ENCODE data around the gene SATB1.

Gene SATB1

DNA sequence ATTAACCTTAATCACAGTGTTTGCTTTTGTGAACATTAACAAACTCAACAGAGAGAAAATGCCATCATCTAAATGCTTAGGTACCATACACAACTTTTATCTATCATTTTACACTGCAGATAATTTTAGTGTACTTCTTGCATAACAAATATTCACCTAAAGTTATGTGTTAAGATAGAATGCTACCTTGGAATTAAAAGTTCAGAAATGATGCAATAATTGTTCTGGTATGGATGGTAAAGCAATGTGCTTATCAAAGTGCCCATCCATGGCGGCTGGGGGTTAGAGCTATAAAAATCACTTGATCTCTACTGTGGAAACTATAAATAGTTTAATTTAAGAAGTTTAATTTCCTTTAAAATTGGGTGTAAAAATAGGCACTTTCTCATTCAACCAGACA lies 28.7 kb downstream of the SATB1 start:
- no peak for DNase-seq

DNA sequence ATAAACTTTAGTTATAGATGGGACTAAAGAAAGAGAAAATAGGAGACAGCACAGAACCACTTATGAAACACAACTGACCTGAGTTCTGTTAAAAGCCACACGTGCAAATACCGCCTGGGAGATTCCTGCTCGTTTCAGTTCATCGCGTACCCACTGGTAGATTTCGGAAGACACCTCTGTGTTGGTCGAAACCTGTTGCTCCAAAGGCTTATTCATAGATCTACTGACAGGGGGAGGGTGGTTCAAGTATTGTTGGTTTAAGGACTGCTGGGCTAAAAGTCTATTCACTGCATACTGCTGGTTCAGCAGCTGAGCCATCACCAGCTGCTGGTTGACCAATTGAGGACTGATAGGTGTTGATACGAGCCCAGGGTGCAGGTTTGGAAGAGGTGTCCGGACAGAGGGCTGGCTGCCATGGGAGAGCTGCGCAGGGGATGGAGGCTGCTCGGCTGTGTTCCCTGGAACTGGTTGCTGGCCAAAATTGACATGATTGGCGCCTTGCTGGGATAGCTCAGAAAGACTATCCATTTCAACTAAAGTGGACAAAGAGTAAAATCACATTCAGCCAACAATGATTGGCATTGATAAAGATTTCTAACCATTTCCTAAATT lies 30.6 kb downstream of the SATB1 start:
- no peak for DNase-seq

DNA sequence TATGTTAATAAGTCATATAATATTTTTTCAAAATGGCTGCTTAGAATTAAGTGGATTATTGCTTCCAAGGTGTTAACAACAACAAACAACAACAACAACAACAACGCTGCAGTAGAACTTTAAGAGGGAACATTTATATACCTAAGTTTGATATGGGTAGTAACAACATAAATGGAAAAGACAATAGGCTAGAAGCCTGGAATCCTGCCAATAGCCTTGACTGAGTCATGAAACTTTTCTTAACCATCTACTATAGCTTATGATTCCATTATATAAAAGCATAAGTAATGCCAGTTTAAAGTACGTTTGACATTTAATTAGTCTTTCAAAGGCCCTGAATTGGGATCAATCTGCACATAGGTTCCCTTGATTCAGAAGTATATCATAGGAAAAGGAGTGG lies 31.2 kb downstream of the SATB1 start:
- no peak for DNase-seq

DNA sequence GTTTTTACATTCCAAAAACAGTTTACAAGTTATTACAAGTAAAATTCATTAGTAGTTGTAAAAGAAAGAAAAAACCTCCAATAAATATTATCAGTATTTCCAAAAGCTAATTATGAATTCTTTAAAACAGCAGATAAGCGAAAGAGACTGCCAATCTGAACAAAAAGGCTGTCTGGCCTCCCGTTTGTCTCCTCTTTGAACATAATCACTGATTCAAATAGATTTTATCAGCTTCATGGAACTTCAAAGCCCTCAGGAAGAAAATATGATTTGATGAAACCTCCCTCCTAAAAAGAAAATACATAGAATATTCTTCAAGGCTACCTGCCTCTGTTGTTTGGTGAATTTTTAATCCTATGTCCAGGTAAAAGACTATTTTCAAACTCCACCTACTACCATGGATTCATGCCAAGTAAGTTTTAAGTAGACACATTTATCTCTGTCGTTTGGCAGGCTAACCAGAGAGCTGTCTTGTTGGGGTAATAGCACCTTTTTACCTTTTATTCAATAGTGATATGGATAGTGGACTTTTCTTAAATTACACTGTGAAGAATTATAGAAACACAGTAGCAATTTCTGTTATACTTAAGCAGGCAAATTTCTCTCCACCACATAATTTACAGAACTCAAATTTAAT lies 35.0 kb downstream of the SATB1 start:
- DNase-seq: no peak

DNA sequence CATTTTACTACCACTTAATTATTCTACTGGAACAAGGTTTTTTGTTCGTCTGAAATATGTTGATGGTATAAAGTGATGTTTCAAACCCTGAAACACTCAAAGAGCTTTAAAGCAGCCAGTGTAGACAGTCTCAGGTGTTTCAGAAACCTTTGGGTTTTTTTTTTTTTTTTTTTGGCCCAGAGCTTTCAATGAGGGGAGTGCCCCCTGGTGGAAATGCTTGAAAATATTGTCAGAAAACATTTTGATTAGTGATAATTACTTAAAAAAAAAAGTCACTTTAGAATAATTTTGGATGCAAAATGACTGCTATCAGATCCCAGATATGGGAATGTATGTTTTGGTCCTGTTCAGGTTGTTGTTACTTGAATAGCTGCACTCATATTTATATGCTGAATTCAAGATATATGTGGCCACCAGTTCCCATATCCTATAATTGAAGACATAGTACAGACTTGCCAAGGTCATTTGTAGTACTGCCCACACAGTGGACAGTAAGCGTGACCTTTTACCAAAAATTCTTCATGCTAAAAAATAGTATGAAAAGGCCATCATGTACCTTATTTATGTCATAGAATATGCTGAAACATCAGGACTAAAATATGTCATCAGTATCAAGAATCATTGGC lies 35.9 kb downstream of the SATB1 start:
- DNase-seq: peak; percentile 50

DNA sequence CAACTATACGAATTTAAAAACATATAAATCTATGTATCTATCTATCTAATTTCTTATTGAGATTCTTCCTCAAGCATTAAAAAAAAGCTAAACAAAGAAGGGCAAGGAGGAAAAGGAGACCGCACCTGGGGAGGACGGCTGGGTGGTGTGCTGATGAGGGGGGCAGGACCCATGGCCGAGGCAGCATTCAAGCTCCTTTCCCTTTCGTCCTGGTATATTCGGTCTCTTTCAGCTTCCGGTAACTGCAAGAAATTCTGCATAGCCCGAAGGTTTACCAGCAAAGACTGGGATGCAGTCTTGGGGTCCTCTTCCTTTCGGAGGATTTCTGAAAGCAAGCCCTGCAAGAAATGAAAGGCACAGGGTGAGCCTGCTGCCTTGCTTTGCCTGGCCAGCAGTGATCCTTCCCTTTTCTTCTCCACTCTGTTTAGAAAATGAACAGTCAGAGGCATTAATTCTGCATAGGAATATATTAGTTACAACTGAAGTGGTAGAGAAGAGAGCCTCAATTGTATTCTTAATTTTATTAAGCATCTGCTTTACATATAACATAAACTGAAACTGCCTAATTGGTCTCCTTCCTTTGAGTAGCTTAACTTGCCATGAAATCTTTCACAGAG lies 38.8 kb downstream of the SATB1 start:
- no peak for DNase-seq

DNA sequence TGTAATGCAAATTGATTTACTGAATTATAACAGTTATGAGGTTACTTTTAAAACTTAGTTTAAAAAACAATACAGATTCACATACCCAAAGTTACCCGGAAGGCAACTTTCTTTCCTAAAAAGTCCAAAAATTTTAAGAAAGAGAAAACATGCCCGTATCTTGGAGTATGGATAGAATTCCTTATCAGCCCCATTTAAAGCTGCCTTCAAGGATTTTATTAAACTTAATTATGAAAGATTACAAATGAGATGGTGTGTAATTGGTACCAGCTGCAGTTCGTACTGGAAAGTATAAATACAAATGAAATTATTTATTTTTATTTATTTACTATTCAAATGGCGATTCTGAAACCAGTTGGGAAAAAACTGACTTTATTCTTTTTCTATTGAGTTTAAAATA lies 39.4 kb downstream of the SATB1 start:
- no peak for DNase-seq

DNA sequence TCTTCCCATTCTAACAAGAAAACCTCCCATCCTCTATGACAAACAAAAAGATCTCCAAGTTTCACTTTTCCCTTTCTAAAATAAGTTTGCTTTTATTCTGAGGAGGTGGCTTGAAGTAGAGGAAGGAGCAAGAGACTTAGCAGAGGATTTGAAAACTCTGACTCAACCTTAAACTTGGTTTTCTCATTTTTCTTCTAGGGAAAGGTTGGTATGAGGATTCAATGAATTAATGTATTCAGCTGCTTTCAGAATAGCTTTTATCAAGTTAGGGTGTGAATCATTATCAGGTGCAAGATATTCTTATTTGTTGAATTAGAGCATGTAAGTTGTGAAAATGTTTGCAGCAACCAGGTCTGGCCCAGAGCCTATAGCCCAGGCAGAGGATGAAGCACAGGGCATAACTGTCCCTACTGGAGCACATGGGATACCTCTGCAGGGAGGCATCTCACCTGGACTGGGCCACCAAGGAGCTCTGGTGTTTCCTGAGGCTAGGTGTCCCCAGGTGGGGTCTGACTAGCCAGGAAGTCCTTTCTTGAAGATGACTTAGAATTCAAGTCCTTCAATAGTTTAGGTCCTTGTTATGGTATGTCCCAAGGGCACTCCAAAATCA lies 42.3 kb downstream of the SATB1 start:
- DNase-seq: no peak

DNA sequence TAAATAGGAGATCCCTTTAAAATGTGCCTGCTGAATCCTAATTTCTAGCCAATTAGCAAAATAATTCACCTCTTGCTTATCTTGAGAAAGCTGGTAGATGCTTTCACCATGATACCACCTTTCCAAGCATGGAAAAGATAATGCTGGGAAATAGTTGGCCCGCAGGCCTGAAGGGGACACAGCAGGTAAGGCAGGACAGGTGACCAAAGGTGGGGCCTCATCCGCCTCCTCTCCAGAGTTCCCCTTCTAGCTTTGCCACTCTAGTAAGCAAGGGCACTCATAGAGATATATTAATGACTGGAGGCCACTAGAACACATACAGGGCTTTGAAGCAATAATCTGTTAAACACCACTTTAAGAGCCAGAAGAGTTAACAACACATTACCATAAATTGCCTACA lies 45.5 kb downstream of the SATB1 start:
- DNase-seq: no peak

DNA sequence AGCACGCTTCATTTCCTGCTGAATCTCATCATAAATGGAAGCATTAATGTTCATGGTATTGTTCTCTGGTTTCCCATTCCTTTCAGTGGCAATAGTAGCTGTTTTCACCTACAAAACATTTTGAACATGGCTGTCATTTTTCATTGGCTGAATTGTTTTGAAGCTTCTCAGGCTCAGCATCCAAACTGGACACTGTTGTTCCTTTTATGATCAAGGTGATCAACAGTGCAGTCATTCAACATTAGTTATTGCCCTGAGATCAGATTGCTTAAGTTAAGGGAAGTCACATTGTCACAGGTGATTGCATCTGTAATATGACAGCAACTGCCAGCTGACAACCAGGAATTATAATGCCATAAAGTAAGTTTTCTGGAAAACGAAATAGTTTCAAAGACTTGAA lies 46.9 kb downstream of the SATB1 start:
- no peak for DNase-seq

DNA sequence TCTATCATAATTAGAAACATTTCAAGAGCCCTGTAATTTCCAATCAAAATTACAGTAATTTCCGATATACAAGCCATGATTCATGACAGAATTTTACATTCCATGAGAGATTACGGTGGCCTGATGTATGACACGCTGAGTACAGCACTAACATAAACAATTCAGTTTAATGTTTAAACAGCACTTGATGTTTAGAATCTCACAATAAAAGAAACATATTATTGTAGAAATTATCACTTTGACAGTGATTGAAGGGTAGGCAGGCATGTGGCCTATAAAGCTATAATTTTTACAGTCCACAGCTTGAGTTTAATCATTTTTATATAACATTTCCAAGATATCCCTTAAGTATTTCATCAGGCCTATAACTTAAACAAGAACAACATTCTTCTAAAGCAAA lies 48.5 kb downstream of the SATB1 start:
- DNase-seq: no peak

DNA sequence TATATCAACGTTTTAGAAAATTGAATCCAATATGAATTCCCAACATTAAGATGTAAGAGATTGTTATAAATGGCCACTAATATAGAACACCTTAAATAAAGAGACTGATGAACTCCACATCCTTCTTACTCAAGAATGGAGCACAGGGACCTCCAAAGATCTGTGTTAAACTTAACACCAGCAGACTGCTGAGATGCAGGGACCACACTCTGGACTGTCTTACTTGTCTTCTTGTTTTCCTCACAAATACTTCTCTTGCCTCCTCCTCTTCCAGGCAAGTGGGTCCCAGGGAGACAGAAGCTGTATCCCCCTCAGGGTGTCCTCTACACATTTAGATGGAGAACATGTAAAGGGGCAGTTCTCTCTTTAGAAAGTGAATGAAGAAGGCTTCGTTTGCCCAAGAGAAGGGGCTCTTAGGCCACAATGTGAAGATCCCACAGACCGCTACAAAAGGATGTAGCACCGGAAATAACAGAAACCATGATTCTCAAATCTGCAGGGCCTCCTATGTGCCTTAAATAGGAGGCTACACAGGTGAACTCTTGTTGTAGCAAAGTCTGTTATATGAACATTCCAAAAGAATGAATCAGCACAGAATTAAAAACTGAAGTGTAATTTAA lies 52.2 kb downstream of the SATB1 start:
- no peak for DNase-seq

DNA sequence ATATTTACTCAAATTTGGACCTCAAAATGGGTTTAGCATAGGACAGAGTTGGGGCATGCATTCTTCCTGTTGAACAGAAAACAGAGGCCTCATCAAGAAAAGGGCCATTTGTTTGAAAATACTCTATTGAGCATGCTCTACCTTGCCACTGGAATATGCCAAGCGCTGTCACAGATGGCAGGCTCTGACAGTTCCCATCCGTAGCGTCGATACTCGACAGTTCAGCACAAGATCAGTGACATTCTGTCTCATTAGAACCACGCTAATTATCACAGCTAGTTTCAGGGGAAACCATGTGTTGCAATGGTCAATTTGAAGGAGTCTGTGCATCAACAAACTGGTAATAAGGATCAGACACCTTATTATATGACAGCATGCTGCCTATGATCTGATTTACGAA lies 54.5 kb downstream of the SATB1 start:
- no peak for DNase-seq

DNA sequence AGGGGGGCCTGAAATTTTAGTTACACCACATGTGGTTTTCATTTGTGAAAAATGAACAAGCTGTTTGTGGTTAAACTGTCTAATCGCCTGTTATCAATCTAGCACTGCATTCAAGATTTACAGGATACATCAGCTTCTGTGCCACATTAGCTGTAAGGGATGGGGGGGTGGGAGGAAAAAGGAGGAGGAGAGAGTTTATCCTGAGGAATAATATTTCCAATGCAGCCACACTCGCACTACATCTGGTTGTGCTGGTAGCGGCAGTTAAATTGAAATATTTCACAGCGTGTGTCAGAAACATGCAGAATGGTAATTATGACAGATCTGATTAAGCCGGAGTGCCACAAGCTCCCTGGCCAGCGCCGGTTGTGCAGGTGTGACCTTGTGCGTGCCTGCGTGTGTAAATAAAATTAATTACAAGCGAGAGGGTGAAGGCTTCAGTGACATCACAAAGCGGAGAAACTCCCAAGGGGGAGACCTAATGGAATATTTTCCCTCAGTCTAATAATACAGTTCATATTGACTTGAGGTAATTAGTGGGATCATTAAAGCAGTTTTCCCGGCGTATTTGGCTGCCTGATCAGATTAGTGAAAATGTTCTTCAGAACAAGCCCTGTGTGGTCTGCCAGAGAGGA lies 55.5 kb downstream of the SATB1 start:
- DNase-seq: no peak

DNA sequence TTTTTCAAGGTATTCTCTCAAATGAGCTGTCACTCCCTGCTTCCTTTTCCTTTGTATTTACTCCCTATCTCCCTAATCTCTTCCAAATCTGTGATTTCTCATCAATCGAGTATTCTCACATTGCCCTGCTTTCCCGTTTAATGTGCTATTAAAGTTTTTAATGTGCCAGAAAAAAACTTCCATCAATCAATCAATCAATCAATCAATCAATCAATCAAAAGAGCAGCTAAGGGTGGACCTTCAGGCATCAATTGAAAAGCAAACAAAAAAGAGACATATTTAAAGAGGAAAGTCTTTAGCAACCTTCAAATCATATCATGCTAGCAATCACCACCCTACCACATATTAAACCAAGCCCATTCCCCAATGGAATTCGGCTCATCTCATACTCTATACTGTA lies 58.9 kb downstream of the SATB1 start:
- DNase-seq: no peak

DNA sequence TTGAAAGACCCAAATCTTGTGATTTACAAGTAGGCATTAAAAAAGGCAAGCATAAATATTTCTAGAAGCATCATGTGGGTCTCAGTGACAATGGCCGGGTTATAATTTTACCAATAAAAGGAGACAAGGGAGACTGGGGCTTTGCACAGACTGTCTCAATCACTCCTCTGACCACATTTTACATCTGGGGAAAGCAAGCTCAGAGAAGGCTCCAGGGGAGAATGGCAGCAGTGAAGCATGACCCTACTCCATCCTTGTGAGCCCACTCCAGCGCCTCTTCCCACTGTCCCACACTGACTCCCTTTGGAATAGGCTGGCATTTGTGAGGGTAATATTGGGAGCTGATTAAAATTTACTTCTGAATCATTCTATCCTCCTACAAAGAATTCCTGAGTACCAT lies 61.8 kb downstream of the SATB1 start:
- DNase-seq: no peak

DNA sequence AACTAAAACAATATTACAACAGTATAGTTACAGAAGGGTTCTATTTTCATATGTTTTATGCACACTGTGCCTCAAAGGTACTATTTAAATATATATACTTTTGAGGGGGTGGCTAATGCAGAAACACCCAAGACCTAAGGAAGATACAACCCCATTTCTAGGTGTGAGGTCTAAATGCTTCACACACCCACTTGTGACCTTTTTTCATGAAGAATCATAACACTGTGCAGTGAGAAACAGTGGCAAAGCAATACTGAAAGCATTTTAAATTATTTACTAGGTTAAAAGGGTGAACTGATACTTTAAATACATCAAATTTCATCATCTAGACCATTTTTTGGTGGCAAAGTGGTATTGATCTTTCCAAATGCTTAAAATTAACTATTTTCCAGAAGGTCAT lies 67.4 kb downstream of the SATB1 start:
- DNase-seq: no peak

DNA sequence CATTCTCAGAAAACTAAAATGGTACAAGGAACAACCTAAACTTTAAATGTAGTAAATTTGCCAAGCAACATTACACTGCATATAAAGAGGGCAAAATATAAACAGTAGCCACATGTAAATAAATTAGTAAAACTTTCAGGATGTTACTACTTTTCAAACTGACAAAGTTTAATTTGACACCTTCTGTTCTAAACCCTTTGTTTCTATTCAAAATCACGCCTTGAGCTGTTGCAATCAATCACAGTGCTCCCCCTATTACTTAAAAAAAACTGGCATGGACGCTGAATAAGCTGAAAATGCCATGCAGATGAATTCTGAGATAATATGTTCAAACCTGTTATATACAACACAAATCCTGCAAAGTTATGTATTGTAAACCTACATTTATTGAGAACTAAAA lies 69.3 kb downstream of the SATB1 start:
- no peak for DNase-seq

DNA sequence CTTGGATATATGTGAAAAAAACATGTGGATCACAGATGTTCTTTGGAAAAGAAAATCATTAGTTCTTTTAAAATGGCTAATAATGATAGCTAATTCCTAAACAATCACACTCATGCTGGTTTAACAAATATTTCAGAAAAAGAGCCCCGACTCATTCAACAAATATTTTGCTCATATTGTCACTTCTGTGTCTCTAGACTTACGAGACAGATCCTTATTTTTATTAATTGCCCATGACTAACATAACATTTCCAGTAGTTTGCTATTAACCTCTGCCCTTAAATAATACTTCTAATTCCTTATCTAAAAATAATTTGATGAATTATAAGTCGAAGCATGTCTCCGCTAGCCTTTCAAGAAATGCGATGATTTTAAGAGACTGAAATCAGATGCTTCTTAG lies 70.4 kb downstream of the SATB1 start:
- no peak for DNase-seq

DNA sequence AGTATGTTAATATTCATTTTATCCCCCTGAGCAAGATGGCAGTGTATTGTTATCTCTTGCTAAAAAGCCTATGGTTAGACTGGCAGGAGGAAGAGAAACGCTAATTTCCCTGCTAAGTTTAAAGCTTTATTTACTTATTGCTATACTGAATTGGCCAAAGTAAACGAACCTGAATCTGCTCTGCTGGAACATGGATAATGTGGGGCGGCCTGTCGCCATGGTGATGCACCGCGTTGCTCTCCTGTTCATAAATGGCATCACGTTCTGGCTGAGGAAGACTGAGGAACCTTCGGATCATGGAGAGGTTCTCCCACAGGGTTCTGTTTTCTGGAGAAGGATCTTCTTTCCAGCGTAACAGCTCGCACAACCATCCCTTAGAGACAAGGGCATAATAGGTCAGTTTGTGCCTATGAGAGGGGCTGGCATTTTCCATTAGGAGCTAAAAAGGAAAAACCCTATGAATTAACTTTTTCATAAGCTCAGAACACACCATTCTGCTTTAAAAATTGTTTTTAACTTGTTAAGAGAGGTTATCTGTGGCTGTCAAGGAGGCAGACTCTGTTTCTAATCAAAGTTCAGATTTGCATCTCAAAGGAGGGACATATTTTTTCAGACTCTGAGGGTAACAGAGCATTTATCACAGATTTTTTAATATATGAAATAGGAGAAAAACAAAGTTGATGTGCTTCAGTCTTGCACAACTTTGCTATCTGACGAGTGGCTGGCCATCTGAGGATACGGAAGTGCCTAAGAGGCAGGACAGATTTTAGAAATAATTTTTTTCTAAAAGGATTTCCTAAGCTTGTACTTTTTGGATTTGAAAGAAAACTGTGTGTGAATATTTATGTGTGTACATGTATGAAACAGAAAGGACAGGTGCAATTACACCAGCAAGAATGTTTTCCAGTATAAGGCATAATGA lies 73.1 kb downstream of the SATB1 start:
- no peak for DNase-seq

DNA sequence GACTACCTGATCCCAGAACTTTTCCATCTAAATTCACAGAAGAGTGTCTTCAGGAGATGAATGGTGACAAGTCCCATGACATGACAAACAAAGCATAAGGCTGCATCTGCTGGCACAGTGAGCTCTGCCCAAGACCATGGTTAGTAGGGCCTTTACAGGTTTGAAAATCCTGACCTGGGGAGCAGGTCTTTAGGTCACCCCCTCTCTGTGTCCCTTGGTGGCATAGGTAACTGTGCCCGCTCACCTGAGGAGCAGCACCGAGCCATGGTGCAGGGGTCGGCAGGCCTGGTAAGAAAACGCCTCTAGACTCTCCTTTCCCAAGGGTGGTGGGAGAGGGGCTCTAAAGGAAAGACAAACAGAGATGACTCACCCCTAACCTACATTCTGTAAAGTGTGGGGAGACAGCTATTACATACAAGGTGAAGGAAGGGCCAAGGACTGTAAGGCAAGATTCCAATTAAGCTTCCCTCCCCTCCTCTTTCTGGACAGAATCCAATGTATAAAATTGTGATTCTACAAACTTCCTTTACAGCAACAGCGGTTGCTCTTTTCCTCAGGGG lies 74.0 kb downstream of the SATB1 start:
- DNase-seq: no peak

All from RPMI8226 (cell line).